HG02759 (cell line): ENCODE results near the gene TRH.
"Not testable (repeated sequence)": the region's sequence is repeated elsewhere in the genome, so short reads cannot be mapped to it uniquely, and the experiment has no call there.

Experiments used
- ATAC-seq: cut with Tn5 transposase; IDR thresholded peaks from one replicate; pipeline ENCODE4 v1.9.1; 2021; ENCODE audit warnings: mild to moderate bottlenecking, moderate library complexity; ENCODE audit not compliant: unreplicated experiment

Gene TRH

GRCh38 chr3:130002666-130003598 is 28.4 kb downstream of the TRH start:
- not testable (repeated sequence) for ATAC-seq

GRCh38 chr3:130010556-130010955 is 36.0 kb downstream of the TRH start:
- no peak for ATAC-seq

- ATAC-seq: not testable (repeated sequence)
These were observed 37.6 kb downstream of the TRH start for GRCh38 chr3:130012108-130012507.

GRCh38 chr3:130013246-130013645 is 38.7 kb downstream of the TRH start:
- not testable (repeated sequence) for ATAC-seq

- ATAC-seq: no peak
These were observed 40.0 kb downstream of the TRH start for GRCh38 chr3:130014526-130014925.

- not testable (repeated sequence) for ATAC-seq
These were observed 43.1 kb downstream of the TRH start for GRCh38 chr3:130017661-130018060.

- not testable (repeated sequence) for ATAC-seq
These were observed 51.8 kb downstream of the TRH start for GRCh38 chr3:130026146-130026829.

GRCh38 chr3:130027437-130027836 is 52.9 kb downstream of the TRH start:
- not testable (repeated sequence) for ATAC-seq
